Right lobe of liver (tissue), 6 donors: Measurements from ENCODE around the gene ARHGAP15. TPM values are rescaled to one million over a fixed set of nuclear protein-coding genes. Genes with fewer than 3 reads are reported as not detected.

ENCODE experiments used
- ATAC-seq, 4 donors: fragments of 200-7000 bp; cut with Tn5 transposase; one replicate each; pipeline ENCODE4 v1.9.1; 2020; ENCODE audit warnings: mild to moderate bottlenecking in 4 of 4, moderate library complexity in 4 of 4
- DNase-seq, 3 donors: peaks; one replicate each; pipeline ENCODE4 v3.0.0-alpha.2; 2020
- H3K27ac ChIP-seq, 3 donors: fragments of 200-600 bp; one replicate each; pipeline ENCODE4 v1.8.0; 2022
- H3K27me3 ChIP-seq, 2 donors: fragments of 200-600 bp; one replicate each; pipeline ENCODE4 v1.8.0; 2022
- H3K36me3 ChIP-seq, 4 donors: fragments of 200-600 bp; sonication (generic) in 1 of 4; one replicate each; pipeline versions ENCODE4 v1.5.1 to v1.8.0; 2017 to 2022; ENCODE audit warnings: control low read depth in 1 of 4
- H3K4me1 ChIP-seq, 4 donors: fragments of 200-600 bp; sonication (generic) in 1 of 4; one replicate each; pipeline versions ENCODE4 v1.5.1 to v1.8.0; 2017 to 2022; ENCODE audit warnings: control low read depth in 1 of 4
- H3K4me3 ChIP-seq, 3 donors: fragments of 200-600 bp; one replicate each; pipeline ENCODE4 v1.8.0; 2022
- H3K9me3 ChIP-seq, 4 donors: fragments of 200-600 bp; sonication (generic) in 1 of 4; one replicate each; pipeline versions ENCODE4 v1.5.1 to v1.8.0; 2017 to 2022; ENCODE audit warnings: control low read depth in 1 of 4
- POLR2A ChIP-seq: fragments of 450-650 bp; IDR thresholded peaks from one replicate; pipeline ENCODE4 v1.6.1; 2017; ENCODE audit warnings: antibody characterized with exemption, mild to moderate bottlenecking
- WGBS: methylation state at CpG from one replicate; pipeline ENCODE4 v1.1.6; 2018; ENCODE audit warnings: low coverage, low lambda C conversion rate; ENCODE audit not compliant: insufficient coverage; ENCODE audit errors: missing lambda C conversion rate; 5-methylcytosine and 5-hydroxymethylcytosine counted together
- intact Hi-C, 2 donors: fragments of 100-400 bp; cut with DNase I; formaldehyde crosslinking; loops; one replicate each; pipeline versions ENCODE4 v1.11.2 to v1.14.1; 2022
- total RNA-seq, 6 experiments: library from RNA; depleted of rRNA in 2 of 6; stranded (reverse); fragments of >200 nt in 2 of 6; fragmentation: NEBNext Ultra II Directional in 3 of 6; extraction: Animal tissue kit (Norgen Biotek cat#: 25700) in 3 of 6; gene quantifications; one replicate each; pipeline versions ENCODE4 v1.1.0 to v1.2.4, GENCODE V29; 2016 to 2023
- TF ChIP-seq, protein P1 (sequence below), 4 donors: fragments of 200-600 bp in 3 of 4; fragments of 450-650 bp in 1 of 4; IDR thresholded peaks; one replicate each; pipeline versions ENCODE4 v1.5.1 to v1.8.0; 2016 to 2022; ENCODE audit warnings: antibody characterized with exemption in 4 of 4, mild to moderate bottlenecking in 2 of 4
- donor health status: DM: no; HTN: yes; CAD: no.
- donor health status: DM: no; HTN: no; CAD: no.
- donor health status: DM: no; HTN: no; CAD: no.
- donor health status: DM: no; HTN: yes; CAD: no.
- donor health status: DM: no; HTN: yes; CAD: no.

ARHGAP15 gene
- total RNA-seq, 6 experiments from 2014 or later: 3.3 to 8.2 (median 6.6) TPM

DNA sequence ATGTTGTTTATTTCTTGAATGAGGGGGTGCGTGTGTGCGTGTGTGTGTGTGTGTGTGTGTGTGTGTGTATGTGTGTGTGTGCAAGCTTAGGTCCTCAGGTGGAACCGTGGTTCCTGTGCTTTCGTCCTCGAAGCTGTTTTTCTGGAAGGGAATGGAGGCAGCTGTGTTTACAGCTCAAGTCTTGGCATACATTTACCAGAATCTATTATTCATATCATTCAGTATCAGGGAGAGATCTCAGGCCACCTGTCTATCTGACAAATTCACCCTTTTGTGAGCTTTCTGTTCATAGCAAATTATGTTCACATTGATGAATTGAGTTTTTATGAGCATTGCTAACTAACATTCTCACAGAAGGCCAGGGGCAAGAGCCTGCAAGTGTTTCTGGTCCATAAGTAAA lies 550.4 kb downstream of the ARHGAP15 start:
- no peak for TF ChIP-seq POLR2A
- TF ChIP-seq, protein P1, sequence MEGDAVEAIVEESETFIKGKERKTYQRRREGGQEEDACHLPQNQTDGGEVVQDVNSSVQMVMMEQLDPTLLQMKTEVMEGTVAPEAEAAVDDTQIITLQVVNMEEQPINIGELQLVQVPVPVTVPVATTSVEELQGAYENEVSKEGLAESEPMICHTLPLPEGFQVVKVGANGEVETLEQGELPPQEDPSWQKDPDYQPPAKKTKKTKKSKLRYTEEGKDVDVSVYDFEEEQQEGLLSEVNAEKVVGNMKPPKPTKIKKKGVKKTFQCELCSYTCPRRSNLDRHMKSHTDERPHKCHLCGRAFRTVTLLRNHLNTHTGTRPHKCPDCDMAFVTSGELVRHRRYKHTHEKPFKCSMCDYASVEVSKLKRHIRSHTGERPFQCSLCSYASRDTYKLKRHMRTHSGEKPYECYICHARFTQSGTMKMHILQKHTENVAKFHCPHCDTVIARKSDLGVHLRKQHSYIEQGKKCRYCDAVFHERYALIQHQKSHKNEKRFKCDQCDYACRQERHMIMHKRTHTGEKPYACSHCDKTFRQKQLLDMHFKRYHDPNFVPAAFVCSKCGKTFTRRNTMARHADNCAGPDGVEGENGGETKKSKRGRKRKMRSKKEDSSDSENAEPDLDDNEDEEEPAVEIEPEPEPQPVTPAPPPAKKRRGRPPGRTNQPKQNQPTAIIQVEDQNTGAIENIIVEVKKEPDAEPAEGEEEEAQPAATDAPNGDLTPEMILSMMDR (IDR thresholded peaks at IDR 0.05): no peak
- H3K4me3 ChIP-seq: no peak overlapping the region
- no peaks in the 10 kb centered on the region for H3K36me3 ChIP-seq
- no peaks in the 10 kb centered on the region for H3K27me3 ChIP-seq
- H3K4me1 ChIP-seq: no peaks in the 10 kb centered on the region
- no peak overlapping the region for H3K27ac ChIP-seq
- intact Hi-C loops: no loop called here
- no peak for DNase-seq
- no peaks in the 10 kb centered on the region for H3K9me3 ChIP-seq
- WGBS: 59% methylated on average over 3 of the region's 5 CpGs
- no peak for ATAC-seq

- Histone ChIP-seq H3K27me3 (no peaks in the 10 kb centered on the region), H3K4me1 (no peaks in the 10 kb centered on the region), H3K9me3 (no peaks in the 10 kb centered on the region), H3K4me3 (no peak overlapping the region), H3K27ac (no peak overlapping the region), H3K36me3 (no peaks in the 10 kb centered on the region)
- no peak for TF ChIP-seq POLR2A
- TF ChIP-seq, protein P1 (IDR thresholded peaks at IDR 0.05): no peak
- ATAC-seq: no peak
- intact Hi-C loops: no loop called here
- 51% methylated on average over 3 of the region's 3 CpGs for WGBS
- DNase-seq: no peak
These were observed 551.7 kb downstream of the ARHGAP15 start for GRCh38 chr2:143680885-143681405.

GRCh38 chr2:143682436-143683055 lies 553.3 kb downstream of the ARHGAP15 start:
- TF ChIP-seq, protein P1 (IDR thresholded peaks at IDR 0.05): no peak
- no peak for TF ChIP-seq POLR2A
- 50% methylated on average over 5 of the region's 5 CpGs for WGBS
- Histone ChIP-seq H3K27ac (no peak overlapping the region), H3K4me3 (no peak overlapping the region), H3K9me3 (no peaks in the 10 kb centered on the region), H3K4me1 (no peaks in the 10 kb centered on the region), H3K36me3 (no peaks in the 10 kb centered on the region), H3K27me3 (no peaks in the 10 kb centered on the region)
- no peak for DNase-seq
- intact Hi-C loops: no loop called here
- no peak for ATAC-seq

GRCh38 chr2:143683977-143684376 lies 554.8 kb downstream of the ARHGAP15 start:
- no peak for DNase-seq
- Histone ChIP-seq H3K27me3 (no peaks in the 10 kb centered on the region), H3K9me3 (no peaks in the 10 kb centered on the region), H3K4me3 (no peak overlapping the region), H3K27ac (no peak overlapping the region), H3K36me3 (no peaks in the 10 kb centered on the region), H3K4me1 (no peaks in the 10 kb centered on the region)
- no peak for TF ChIP-seq POLR2A
- TF ChIP-seq, protein P1 (IDR thresholded peaks at IDR 0.05): no peak
- intact Hi-C loops: no loop called here
- ATAC-seq: no peak
- 47% methylated on average over 1 of the region's 1 CpG for WGBS
